ENCODE measurements around the gene TASP1. TPM values are rescaled to one million over a fixed set of nuclear protein-coding genes. Genes with fewer than 3 reads are reported as not detected.

The TASP1 gene
- total and polyA plus RNA-seq, 5 donors from 2014 or later = 9.5 to 19.0 (median 12.6) TPM

- Histone ChIP-seq H3K36me3 (ENCODE audit: control insufficient read depth, insufficient read depth, low read length) (no peaks in the 10 kb centered on the region), H3K27ac (ENCODE audit: insufficient read depth, low read length, poor library complexity, severe bottlenecking) (no peak overlapping the region), H3K27me3 (ENCODE audit: control insufficient read depth, insufficient read depth, low read length) (no peaks in the 10 kb centered on the region), H3K9me3 (ENCODE audit: control insufficient read depth in 2 of 2, low read length in 2 of 2) (no peaks in the 10 kb centered on the region), H3K4me1 (ENCODE audit: control insufficient read depth, insufficient read depth, low read length, poor library complexity, severe bottlenecking) (no peaks in the 10 kb centered on the region), H3K4me3 (ENCODE audit: low read depth, low read length) (no peak overlapping the region)
- H3K36me3 Mint-ChIP-seq = peaks cover 17% of the 10 kb centered on the region
- ATAC-seq (ENCODE audit: low read depth in 2 of 2) (no peak), DNase-seq (no peak)
- no peak overlapping the region for H3K27ac Mint-ChIP-seq
- peaks cover 0 to 3% (median 0%) of the 10 kb centered on the region in 4 donors for H3K4me1 Mint-ChIP-seq
- no peaks in the 10 kb centered on the region for H3K27me3 Mint-ChIP-seq
- no peak overlapping the region for H3K4me3 Mint-ChIP-seq
- peaks cover 0 to 5% (median 0%) of the 10 kb centered on the region in 7 donors for H3K9me3 Mint-ChIP-seq
These were observed 235.7 kb downstream of the TASP1 start for GRCh38 chr20:13402986-13403385.

GRCh38 chr20:13402171-13402760 lies 236.5 kb downstream of the TASP1 start:
- no peak overlapping the region for H3K27ac Mint-ChIP-seq
- Histone ChIP-seq H3K9me3 (ENCODE audit: control insufficient read depth in 2 of 2, low read length in 2 of 2) (no peaks in the 10 kb centered on the region), H3K36me3 (ENCODE audit: control insufficient read depth, insufficient read depth, low read length) (no peaks in the 10 kb centered on the region), H3K4me3 (ENCODE audit: low read depth, low read length) (no peak overlapping the region), H3K27ac (ENCODE audit: insufficient read depth, low read length, poor library complexity, severe bottlenecking) (no peak overlapping the region), H3K4me1 (ENCODE audit: control insufficient read depth, insufficient read depth, low read length, poor library complexity, severe bottlenecking) (no peaks in the 10 kb centered on the region), H3K27me3 (ENCODE audit: control insufficient read depth, insufficient read depth, low read length) (no peaks in the 10 kb centered on the region)
- no peak overlapping the region for H3K4me3 Mint-ChIP-seq
- H3K36me3 Mint-ChIP-seq = peaks cover 17% of the 10 kb centered on the region
- H3K9me3 Mint-ChIP-seq = peaks cover 0 to 3% (median 0%) of the 10 kb centered on the region in 7 donors
- no peaks in the 10 kb centered on the region for H3K27me3 Mint-ChIP-seq
- ATAC-seq (ENCODE audit: low read depth in 2 of 2) (no peak), DNase-seq (no peak)
- H3K4me1 Mint-ChIP-seq = peaks cover 0 to 3% (median 0%) of the 10 kb centered on the region in 4 donors

- ATAC-seq (ENCODE audit: low read depth in 2 of 2) = no peak
- no peak overlapping the region for H3K4me3 Mint-ChIP-seq
These were observed 237.1 kb downstream of the TASP1 start for GRCh38 chr20:13401596-13401995.

GRCh38 chr20:13400453-13400852 lies 238.3 kb downstream of the TASP1 start:
- ATAC-seq (ENCODE audit: low read depth in 2 of 2) (no peak), DNase-seq (no peak)
- H3K27ac ChIP-seq (ENCODE audit: insufficient read depth, low read length, poor library complexity, severe bottlenecking) = no peak overlapping the region
- H3K4me1 ChIP-seq (ENCODE audit: control insufficient read depth, insufficient read depth, low read length, poor library complexity, severe bottlenecking) = no peaks in the 10 kb centered on the region
- no peaks in the 10 kb centered on the region for H3K36me3 ChIP-seq (ENCODE audit: control insufficient read depth, insufficient read depth, low read length)
- H3K4me3 Mint-ChIP-seq = no peak overlapping the region
- H3K9me3 ChIP-seq (ENCODE audit: control insufficient read depth in 2 of 2, low read length in 2 of 2) = no peaks in the 10 kb centered on the region
- peaks cover 0 to 3% (median 0%) of the 10 kb centered on the region in 4 donors for H3K4me1 Mint-ChIP-seq
- H3K27ac Mint-ChIP-seq = no peak overlapping the region
- no peaks in the 10 kb centered on the region for H3K27me3 Mint-ChIP-seq
- peaks cover 0 to 3% (median 0%) of the 10 kb centered on the region in 7 donors for H3K9me3 Mint-ChIP-seq
- H3K4me3 ChIP-seq (ENCODE audit: low read depth, low read length) = no peak overlapping the region
- H3K36me3 Mint-ChIP-seq = peaks cover 22% of the 10 kb centered on the region
- no peaks in the 10 kb centered on the region for H3K27me3 ChIP-seq (ENCODE audit: control insufficient read depth, insufficient read depth, low read length)

More at GRCh38 chr20:13401596-13401995, 237.1 kb downstream of the TASP1 start:
- H3K4me1 ChIP-seq (ENCODE audit: control insufficient read depth, insufficient read depth, low read length, poor library complexity, severe bottlenecking) = no peaks in the 10 kb centered on the region
- no peak overlapping the region for H3K4me3 ChIP-seq (ENCODE audit: low read depth, low read length)
- no peaks in the 10 kb centered on the region for H3K27me3 Mint-ChIP-seq
- H3K27ac Mint-ChIP-seq = no peak overlapping the region
- peaks cover 0 to 3% (median 0%) of the 10 kb centered on the region in 4 donors for H3K4me1 Mint-ChIP-seq
- H3K27ac ChIP-seq (ENCODE audit: insufficient read depth, low read length, poor library complexity, severe bottlenecking) = no peak overlapping the region
- H3K36me3 ChIP-seq (ENCODE audit: control insufficient read depth, insufficient read depth, low read length) = no peaks in the 10 kb centered on the region
- peaks cover 0 to 3% (median 0%) of the 10 kb centered on the region in 7 donors for H3K9me3 Mint-ChIP-seq
- DNase-seq = no peak
- peaks cover 17% of the 10 kb centered on the region for H3K36me3 Mint-ChIP-seq
- H3K27me3 ChIP-seq (ENCODE audit: control insufficient read depth, insufficient read depth, low read length) = no peaks in the 10 kb centered on the region
- no peaks in the 10 kb centered on the region for H3K9me3 ChIP-seq (ENCODE audit: control insufficient read depth in 2 of 2, low read length in 2 of 2)

- Histone ChIP-seq H3K36me3 (ENCODE audit: control insufficient read depth, insufficient read depth, low read length) (no peaks in the 10 kb centered on the region), H3K4me3 (ENCODE audit: low read depth, low read length) (no peak overlapping the region), H3K27ac (ENCODE audit: insufficient read depth, low read length, poor library complexity, severe bottlenecking) (no peak overlapping the region), H3K27me3 (ENCODE audit: control insufficient read depth, insufficient read depth, low read length) (no peaks in the 10 kb centered on the region), H3K9me3 (ENCODE audit: control insufficient read depth in 2 of 2, low read length in 2 of 2) (no peaks in the 10 kb centered on the region), H3K4me1 (ENCODE audit: control insufficient read depth, insufficient read depth, low read length, poor library complexity, severe bottlenecking) (no peaks in the 10 kb centered on the region)
- DNase-seq (no peak), ATAC-seq (ENCODE audit: low read depth in 2 of 2) (no peak)
- Mint-ChIP-seq H3K27me3 (no peaks in the 10 kb centered on the region), H3K4me3 (no peak overlapping the region), H3K27ac (peak overlapping the region in 1 of 3 donors; percentile 5), H3K36me3 (peaks cover 23% of the 10 kb centered on the region), H3K4me1 (peaks cover 0 to 3% (median 0%) of the 10 kb centered on the region in 4 donors), H3K9me3 (peaks cover 0 to 3% (median 0%) of the 10 kb centered on the region in 7 donors)
These were observed 241.4 kb downstream of the TASP1 start for GRCh38 chr20:13397300-13397724.

- DNase-seq = no peak
- H3K36me3 ChIP-seq (ENCODE audit: control insufficient read depth, insufficient read depth, low read length) = no peaks in the 10 kb centered on the region
- no peaks in the 10 kb centered on the region for H3K27me3 ChIP-seq (ENCODE audit: control insufficient read depth, insufficient read depth, low read length)
- Mint-ChIP-seq H3K4me3 (no peak overlapping the region), H3K36me3 (peaks cover 27% of the 10 kb centered on the region), H3K27me3 (no peaks in the 10 kb centered on the region), H3K9me3 (peaks cover 0 to 3% (median 0%) of the 10 kb centered on the region in 7 donors), H3K27ac (no peak overlapping the region), H3K4me1 (peaks cover 0 to 3% (median 0%) of the 10 kb centered on the region in 4 donors)
- no peak overlapping the region for H3K27ac ChIP-seq (ENCODE audit: insufficient read depth, low read length, poor library complexity, severe bottlenecking)
- no peaks in the 10 kb centered on the region for H3K9me3 ChIP-seq (ENCODE audit: control insufficient read depth in 2 of 2, low read length in 2 of 2)
- ATAC-seq (ENCODE audit: low read depth in 2 of 2) = no peak
- no peaks in the 10 kb centered on the region for H3K4me1 ChIP-seq (ENCODE audit: control insufficient read depth, insufficient read depth, low read length, poor library complexity, severe bottlenecking)
- H3K4me3 ChIP-seq (ENCODE audit: low read depth, low read length) = no peak overlapping the region
These were observed 241.9 kb downstream of the TASP1 start for GRCh38 chr20:13396826-13397225.

- H3K4me3 ChIP-seq (ENCODE audit: low read depth, low read length) = no peak overlapping the region
- no peak overlapping the region for H3K27ac ChIP-seq (ENCODE audit: insufficient read depth, low read length, poor library complexity, severe bottlenecking)
- peaks cover 0 to 3% (median 0%) of the 10 kb centered on the region in 7 donors for H3K9me3 Mint-ChIP-seq
- peaks cover 2% of the 10 kb centered on the region for H3K36me3 ChIP-seq (ENCODE audit: control insufficient read depth, insufficient read depth, low read length)
- H3K4me1 ChIP-seq (ENCODE audit: control insufficient read depth, insufficient read depth, low read length, poor library complexity, severe bottlenecking) = no peaks in the 10 kb centered on the region
- peaks cover 32% of the 10 kb centered on the region for H3K36me3 Mint-ChIP-seq
- no peaks in the 10 kb centered on the region for H3K9me3 ChIP-seq (ENCODE audit: control insufficient read depth in 2 of 2, low read length in 2 of 2)
- H3K27me3 ChIP-seq (ENCODE audit: control insufficient read depth, insufficient read depth, low read length) = no peaks in the 10 kb centered on the region
- H3K4me3 Mint-ChIP-seq = no peak overlapping the region
- no peak for DNase-seq
- H3K27ac Mint-ChIP-seq = no peak overlapping the region
- peaks cover 0 to 3% (median 0%) of the 10 kb centered on the region in 4 donors for H3K4me1 Mint-ChIP-seq
- ATAC-seq (ENCODE audit: low read depth in 2 of 2) = no peak
- H3K27me3 Mint-ChIP-seq = no peaks in the 10 kb centered on the region
These were observed 242.7 kb downstream of the TASP1 start for GRCh38 chr20:13396022-13396421.

- DNase-seq (no peak), ATAC-seq (ENCODE audit: low read depth in 2 of 2) (no peak)
- Histone ChIP-seq H3K27ac (ENCODE audit: insufficient read depth, low read length, poor library complexity, severe bottlenecking) (no peak overlapping the region), H3K4me1 (ENCODE audit: control insufficient read depth, insufficient read depth, low read length, poor library complexity, severe bottlenecking) (no peaks in the 10 kb centered on the region), H3K36me3 (ENCODE audit: control insufficient read depth, insufficient read depth, low read length) (peaks cover 4% of the 10 kb centered on the region), H3K27me3 (ENCODE audit: control insufficient read depth, insufficient read depth, low read length) (no peaks in the 10 kb centered on the region), H3K9me3 (ENCODE audit: control insufficient read depth in 2 of 2, low read length in 2 of 2) (no peaks in the 10 kb centered on the region), H3K4me3 (ENCODE audit: low read depth, low read length) (no peak overlapping the region)
- H3K4me3 Mint-ChIP-seq = no peak overlapping the region
- peaks cover 0 to 3% (median 3%) of the 10 kb centered on the region in 7 donors for H3K9me3 Mint-ChIP-seq
- no peaks in the 10 kb centered on the region for H3K27me3 Mint-ChIP-seq
- peaks cover 0 to 3% (median 1%) of the 10 kb centered on the region in 4 donors for H3K4me1 Mint-ChIP-seq
- no peak overlapping the region for H3K27ac Mint-ChIP-seq
- peaks cover 40% of the 10 kb centered on the region for H3K36me3 Mint-ChIP-seq
These were observed 243.5 kb downstream of the TASP1 start for GRCh38 chr20:13395232-13395631.

Data from CD4-positive, CD25-positive, alpha-beta regulatory T cell (primary cell).